ENCODE results near the gene IPO8.

DNA sequence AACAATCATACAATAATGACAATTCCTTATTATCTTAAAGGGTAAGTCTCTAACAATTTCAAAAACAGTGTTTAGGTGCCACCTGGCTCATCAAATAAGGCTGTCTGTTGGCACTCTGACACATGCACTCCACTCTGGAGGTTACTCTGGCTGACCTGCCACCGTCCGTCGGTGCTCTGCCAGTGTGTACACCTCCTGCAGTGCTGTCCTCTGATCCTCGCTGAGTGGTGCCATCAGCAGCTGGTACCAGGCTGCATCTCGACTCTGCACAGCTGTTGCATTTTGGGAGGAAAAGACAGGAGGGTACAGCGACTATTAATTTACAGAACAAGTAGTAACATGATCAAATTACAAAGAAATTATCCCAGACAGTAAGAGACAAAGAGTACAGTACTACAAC is 63.9 kb downstream of the IPO8 start:
- no peak for TF ChIP-seq POLR2A (IDR thresholded peaks at IDR 0.05; ENCODE audit: low read depth, low read length)
- TF ChIP-seq POLR2AphosphoS5 (IDR thresholded peaks at IDR 0.05; ENCODE audit: low read depth, low read length): no peak
